Upper lobe of left lung (tissue), 6 donors: ENCODE data around the gene PPP1R12B. TPM values are rescaled to one million over a fixed set of nuclear protein-coding genes. Genes with fewer than 3 reads are reported as not detected.
"Not testable (repeated sequence)": the region's sequence is repeated elsewhere in the genome, so short reads cannot be mapped to it uniquely, and the experiment has no call there.

Experiments
- ATAC-seq, 2 donors: fragments of 200-7000 bp; cut with Tn5 transposase; one replicate each; pipeline ENCODE4 v1.9.1; 2022; ENCODE audit warnings: mild to moderate bottlenecking in 2 of 2, moderate library complexity in 2 of 2; ENCODE audit not compliant: low FRiP score in 2 of 2
- DNase-seq, 2 donors: peaks; one replicate each; pipeline ENCODE4 v3.0.0-alpha.2; 2019 to 2020
- H3K27ac ChIP-seq, 4 donors: fragments of 200-600 bp; sonication (generic); one replicate each; pipeline ENCODE4 v1.5.1; 2016 to 2019
- H3K27me3 ChIP-seq, 4 donors: fragments of 200-600 bp; sonication (generic); one replicate each; pipeline ENCODE4 v1.5.1; 2017 to 2019
- H3K36me3 ChIP-seq, 4 donors: fragments of 200-600 bp; sonication (generic); one replicate each; pipeline ENCODE4 v1.5.1; 2016 to 2019
- H3K4me1 ChIP-seq, 4 donors: fragments of 200-600 bp; sonication (generic); one replicate each; pipeline ENCODE4 v1.5.1; 2018 to 2019
- H3K4me3 ChIP-seq, 4 donors: fragments of 200-600 bp; sonication (generic); one replicate each; pipeline ENCODE4 v1.5.1; 2017 to 2019; ENCODE audit warnings: mild to moderate bottlenecking in 2 of 4, moderate library complexity in 1 of 4
- H3K9me3 ChIP-seq, 4 donors: fragments of 200-600 bp; sonication (generic); one replicate each; pipeline ENCODE4 v1.5.1; 2018 to 2019
- EP300 ChIP-seq, 4 donors: sonication (generic); formaldehyde crosslinking; IDR thresholded peaks; one replicate each; pipeline ENCODE4 v1.5.1; 2017; ENCODE audit warnings: antibody characterized with exemption in 4 of 4, control low read depth in 2 of 4
- POLR2A ChIP-seq, 4 donors: fragments of 450-650 bp; IDR thresholded peaks; one replicate each; pipeline ENCODE4 v1.5.1; 2016 to 2017; ENCODE audit warnings: antibody characterized with exemption in 4 of 4, mild to moderate bottlenecking in 2 of 4
- POLR2AphosphoS5 ChIP-seq, 2 donors: sonication (generic); formaldehyde crosslinking; IDR thresholded peaks; one replicate each; pipeline ENCODE4 v1.5.1; 2017; ENCODE audit warnings: antibody characterized with exemption in 2 of 2
- WGBS, 2 donors: methylation state at CpG; one replicate each; pipeline ENCODE4 v1.1.5; 2017 to 2018; 5-methylcytosine and 5-hydroxymethylcytosine counted together
- total RNA-seq, 6 donors: library from RNA; depleted of rRNA in 4 of 6; stranded (reverse); fragments of >200 nt in 4 of 6; gene quantifications; one replicate each; pipeline versions ENCODE4 v1.1.0 to v1.2.1, GENCODE V29; 2016 to 2021
- TF ChIP-seq, protein P1 (sequence below), 6 experiments: fragments of 450-650 bp in 4 of 6; fragments of 200-600 bp in 2 of 6; sonication (generic) in 2 of 6; IDR thresholded peaks; one replicate each; pipeline ENCODE4 v1.5.1; 2016 to 2019; ENCODE audit warnings: antibody characterized with exemption in 6 of 6
- donor health status: DM: no; HTN: no; CAD: no; lungs with moderate emphysema.
- donor health status: DM: no; HTN: yes; CAD: no; lungs with severe emphysema.

The PPP1R12B gene
- total RNA-seq, 6 donors from 2014 or later = 27.6 to 120 (median 40.5) TPM

DNA sequence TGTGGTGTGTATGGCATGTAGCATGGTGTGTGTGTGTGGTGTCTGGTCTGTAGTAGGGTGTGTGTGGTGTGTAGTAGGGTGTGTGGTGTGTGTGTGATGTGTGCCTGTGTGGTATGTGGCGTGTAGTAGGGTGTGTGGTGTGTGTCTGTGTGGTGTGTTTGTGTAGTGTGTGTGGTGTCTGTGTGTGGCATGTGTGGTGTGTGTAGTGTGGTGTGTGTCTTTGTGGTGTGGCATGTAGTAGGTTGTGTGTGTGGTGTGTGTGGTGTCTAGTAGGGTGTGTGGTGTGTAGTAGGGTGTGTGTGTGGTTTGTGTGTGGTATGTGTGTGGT is 276.2 kb downstream of the PPP1R12B start:
- TF ChIP-seq, protein P1, sequence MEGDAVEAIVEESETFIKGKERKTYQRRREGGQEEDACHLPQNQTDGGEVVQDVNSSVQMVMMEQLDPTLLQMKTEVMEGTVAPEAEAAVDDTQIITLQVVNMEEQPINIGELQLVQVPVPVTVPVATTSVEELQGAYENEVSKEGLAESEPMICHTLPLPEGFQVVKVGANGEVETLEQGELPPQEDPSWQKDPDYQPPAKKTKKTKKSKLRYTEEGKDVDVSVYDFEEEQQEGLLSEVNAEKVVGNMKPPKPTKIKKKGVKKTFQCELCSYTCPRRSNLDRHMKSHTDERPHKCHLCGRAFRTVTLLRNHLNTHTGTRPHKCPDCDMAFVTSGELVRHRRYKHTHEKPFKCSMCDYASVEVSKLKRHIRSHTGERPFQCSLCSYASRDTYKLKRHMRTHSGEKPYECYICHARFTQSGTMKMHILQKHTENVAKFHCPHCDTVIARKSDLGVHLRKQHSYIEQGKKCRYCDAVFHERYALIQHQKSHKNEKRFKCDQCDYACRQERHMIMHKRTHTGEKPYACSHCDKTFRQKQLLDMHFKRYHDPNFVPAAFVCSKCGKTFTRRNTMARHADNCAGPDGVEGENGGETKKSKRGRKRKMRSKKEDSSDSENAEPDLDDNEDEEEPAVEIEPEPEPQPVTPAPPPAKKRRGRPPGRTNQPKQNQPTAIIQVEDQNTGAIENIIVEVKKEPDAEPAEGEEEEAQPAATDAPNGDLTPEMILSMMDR (IDR thresholded peaks at IDR 0.05) = no peak
- TF ChIP-seq POLR2AphosphoS5 (IDR thresholded peaks at IDR 0.05) (no peak), EP300 (IDR thresholded peaks at IDR 0.05) (no peak), POLR2A (IDR thresholded peaks at IDR 0.05) (no peak)
- peak; percentile 31 to 67 for ATAC-seq
- DNase-seq = no peak
- Histone ChIP-seq H3K4me1 (peaks cover 4 to 11% (median 7%) of the 10 kb centered on the region in 4 donors), H3K4me3 (no peak overlapping the region), H3K36me3 (no peaks in the 10 kb centered on the region), H3K27ac (no peak overlapping the region), H3K9me3 (no peaks in the 10 kb centered on the region), H3K27me3 (no peaks in the 10 kb centered on the region)
- WGBS, 2 donors = 52 to 82% methylated on average over 1 of the region's 1 CpG

DNA sequence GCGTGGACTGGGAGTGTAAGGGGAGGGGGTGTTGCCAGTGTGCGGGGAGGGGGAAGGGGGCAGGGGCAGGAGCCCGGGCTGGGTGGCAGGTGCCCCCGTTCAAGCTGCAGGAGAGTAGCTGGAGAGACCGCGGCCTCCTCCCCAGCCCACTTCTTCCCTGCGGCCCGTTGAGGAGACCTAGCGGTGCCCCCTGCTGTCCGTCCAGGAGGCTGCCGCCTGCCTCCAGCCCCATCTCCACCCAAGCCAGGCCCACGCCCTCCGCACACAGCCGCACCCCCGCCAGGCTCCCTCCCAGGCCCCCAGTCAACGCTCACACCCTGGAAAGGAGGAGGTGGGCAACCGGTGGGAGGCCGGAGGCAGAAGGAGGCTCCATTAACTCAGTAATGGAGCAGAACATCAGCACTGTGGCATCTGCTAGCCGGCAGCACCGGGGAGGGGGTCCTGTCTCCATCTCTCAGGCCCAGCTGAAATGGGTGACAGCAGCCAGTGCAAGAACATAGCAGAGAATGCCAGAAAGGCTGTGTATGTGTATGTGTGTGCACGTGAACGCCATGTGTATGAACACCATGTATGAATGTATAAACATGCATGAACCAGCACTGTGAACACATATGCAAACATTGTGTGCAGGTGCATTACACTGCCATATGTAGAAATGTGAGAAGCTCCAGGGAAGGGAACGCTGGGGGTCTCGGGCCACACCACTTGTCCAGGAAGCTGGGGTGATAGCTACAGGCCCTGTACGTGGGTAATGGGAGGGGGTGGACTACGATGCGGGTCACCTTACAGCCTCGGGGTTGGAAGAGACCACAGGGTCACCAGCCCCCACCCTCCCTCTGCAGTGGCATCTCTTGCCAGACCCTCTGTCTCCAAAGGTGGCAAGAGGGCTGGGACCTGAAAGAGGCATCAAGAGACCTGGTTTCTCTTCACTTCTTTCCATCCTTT is 277.2 kb downstream of the PPP1R12B start:
- Histone ChIP-seq H3K27ac (no peak overlapping the region), H3K9me3 (no peaks in the 10 kb centered on the region), H3K36me3 (no peaks in the 10 kb centered on the region), H3K4me3 (no peak overlapping the region), H3K27me3 (no peaks in the 10 kb centered on the region), H3K4me1 (peaks cover 4 to 11% (median 7%) of the 10 kb centered on the region in 4 donors)
- WGBS, 2 donors = 35 to 81% methylated on average over 12 to 27 of the region's 28 CpGs
- no peak for TF ChIP-seq POLR2A (IDR thresholded peaks at IDR 0.05)
- TF ChIP-seq, protein P1 (IDR thresholded peaks at IDR 0.05) = peak; percentile 61 to 77 (median 68)
- peak; percentile 75 to 89 for ATAC-seq
- peak; percentile 48 to 89 for DNase-seq

DNA sequence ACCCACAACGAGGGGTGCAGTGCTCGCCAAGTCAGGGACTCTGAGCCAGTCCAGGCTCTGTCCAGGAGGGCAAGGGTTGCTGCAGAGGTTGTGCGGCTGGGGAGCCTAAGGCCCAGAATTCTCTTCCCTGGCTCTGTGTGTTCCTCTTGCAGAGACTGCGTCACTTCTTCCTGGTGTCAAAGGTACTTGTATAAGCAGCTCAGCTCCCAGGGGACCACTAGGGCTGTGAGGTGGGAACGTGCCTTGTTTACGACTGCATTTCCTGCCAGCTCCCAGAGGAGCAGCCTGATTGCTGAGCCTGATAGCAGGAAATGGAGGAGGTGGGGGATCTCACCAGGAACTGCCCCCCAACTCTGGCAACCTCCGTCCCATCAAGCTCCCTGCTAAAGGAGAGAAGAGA is 278.5 kb downstream of the PPP1R12B start:
- not testable (repeated sequence) for H3K27ac ChIP-seq

DNA sequence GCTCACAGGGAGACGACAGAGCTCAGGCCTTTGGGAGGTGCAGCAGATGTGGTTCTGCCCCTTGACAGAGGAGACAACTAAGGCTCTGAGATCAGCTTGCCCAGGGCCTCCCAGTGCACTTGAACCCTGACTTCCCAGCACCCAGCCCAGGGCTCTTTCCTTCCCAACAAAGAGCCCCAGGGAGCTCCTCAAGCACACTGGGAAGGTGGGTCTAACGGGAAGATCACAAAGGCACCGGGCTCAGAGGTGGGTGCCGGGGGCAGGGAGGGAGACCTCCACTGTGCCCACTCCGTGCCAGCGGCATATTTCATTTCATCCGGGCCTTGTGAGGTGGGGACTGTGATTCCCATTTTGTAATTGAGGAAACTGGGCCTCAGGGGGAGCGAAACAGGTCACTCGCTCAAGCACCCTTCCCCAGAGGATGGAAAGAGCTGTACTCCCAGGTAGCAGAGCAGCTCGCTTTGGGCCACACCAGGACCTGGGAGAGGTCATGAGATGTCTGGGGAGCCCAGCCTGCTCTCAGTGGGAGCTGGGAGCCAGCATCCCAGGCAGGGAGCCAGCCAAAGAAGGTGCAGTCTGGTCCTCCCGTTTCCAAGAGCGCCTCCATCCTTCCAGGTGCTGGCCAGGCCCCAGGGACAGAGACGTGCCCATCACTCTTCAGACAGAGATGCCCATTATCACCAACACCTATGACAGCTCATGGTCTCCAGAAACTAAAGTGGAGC is 279.5 kb downstream of the PPP1R12B start:
- no peaks in the 10 kb centered on the region for H3K27me3 ChIP-seq
- peaks cover 4 to 11% (median 7%) of the 10 kb centered on the region in 4 donors for H3K4me1 ChIP-seq
- no peak for ATAC-seq
- no peak overlapping the region for H3K4me3 ChIP-seq
- WGBS, 2 donors = 90 to 91% methylated on average over 8 to 13 of the region's 13 CpGs
- no peak for TF ChIP-seq EP300 (IDR thresholded peaks at IDR 0.05)
- no peak for TF ChIP-seq POLR2AphosphoS5 (IDR thresholded peaks at IDR 0.05)
- TF ChIP-seq, protein P1 (IDR thresholded peaks at IDR 0.05) = no peak
- no peak for TF ChIP-seq POLR2A (IDR thresholded peaks at IDR 0.05)
- no peaks in the 10 kb centered on the region for H3K9me3 ChIP-seq
- H3K36me3 ChIP-seq = no peaks in the 10 kb centered on the region
- DNase-seq = no peak
- no peak overlapping the region for H3K27ac ChIP-seq

More for the DNA sequence above, 278.5 kb downstream of the PPP1R12B start:
- not testable (repeated sequence) for ATAC-seq, H3K27me3 ChIP-seq, H3K9me3 ChIP-seq, H3K4me3 ChIP-seq, H3K36me3 ChIP-seq, DNase-seq
- 59 to 62% methylated on average over 5 to 7 of the region's 7 CpGs for WGBS, 2 donors
- peaks cover 4 to 11% (median 7%) of the 10 kb centered on the region in 4 donors for H3K4me1 ChIP-seq

DNA sequence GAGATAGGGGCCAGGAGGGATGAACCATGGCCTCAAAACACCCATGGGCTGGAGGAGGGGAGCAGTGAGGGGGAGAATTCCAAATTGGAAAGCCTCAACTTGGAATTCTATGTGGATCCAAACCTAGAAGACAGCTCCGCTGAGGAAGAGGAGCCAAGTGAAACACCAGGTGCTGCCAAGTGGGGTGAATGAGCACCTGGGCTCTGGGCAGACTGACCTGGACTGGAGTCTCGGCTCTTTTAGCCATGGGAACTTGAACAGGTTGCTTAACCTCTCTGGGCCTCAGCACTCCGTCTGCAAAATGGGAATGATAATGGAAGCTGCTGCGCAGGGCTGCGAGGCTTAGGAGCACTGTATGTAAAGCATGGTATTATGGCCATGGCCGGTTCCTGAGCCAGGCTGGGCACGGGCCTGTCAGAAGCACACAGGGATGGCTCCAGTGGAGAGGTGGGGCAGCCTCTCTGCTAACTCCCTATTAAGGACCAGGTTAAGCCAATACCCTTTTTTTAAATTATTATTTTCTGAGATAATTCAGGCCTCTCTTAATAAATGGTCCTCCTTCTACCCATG is 280.2 kb downstream of the PPP1R12B start:
- Histone ChIP-seq H3K4me1 (peaks cover 4 to 11% (median 7%) of the 10 kb centered on the region in 4 donors), H3K36me3 (no peaks in the 10 kb centered on the region), H3K9me3 (no peaks in the 10 kb centered on the region), H3K4me3 (no peak overlapping the region), H3K27ac (no peak overlapping the region), H3K27me3 (no peaks in the 10 kb centered on the region)
- no peak for ATAC-seq
- DNase-seq = no peak
- TF ChIP-seq POLR2A (IDR thresholded peaks at IDR 0.05) = no peak
- no peak for TF ChIP-seq EP300 (IDR thresholded peaks at IDR 0.05)
- TF ChIP-seq, protein P1 (IDR thresholded peaks at IDR 0.05) = no peak
- no peak for TF ChIP-seq POLR2AphosphoS5 (IDR thresholded peaks at IDR 0.05)
- 85 to 93% methylated on average over 5 to 7 of the region's 7 CpGs for WGBS, 2 donors

DNA sequence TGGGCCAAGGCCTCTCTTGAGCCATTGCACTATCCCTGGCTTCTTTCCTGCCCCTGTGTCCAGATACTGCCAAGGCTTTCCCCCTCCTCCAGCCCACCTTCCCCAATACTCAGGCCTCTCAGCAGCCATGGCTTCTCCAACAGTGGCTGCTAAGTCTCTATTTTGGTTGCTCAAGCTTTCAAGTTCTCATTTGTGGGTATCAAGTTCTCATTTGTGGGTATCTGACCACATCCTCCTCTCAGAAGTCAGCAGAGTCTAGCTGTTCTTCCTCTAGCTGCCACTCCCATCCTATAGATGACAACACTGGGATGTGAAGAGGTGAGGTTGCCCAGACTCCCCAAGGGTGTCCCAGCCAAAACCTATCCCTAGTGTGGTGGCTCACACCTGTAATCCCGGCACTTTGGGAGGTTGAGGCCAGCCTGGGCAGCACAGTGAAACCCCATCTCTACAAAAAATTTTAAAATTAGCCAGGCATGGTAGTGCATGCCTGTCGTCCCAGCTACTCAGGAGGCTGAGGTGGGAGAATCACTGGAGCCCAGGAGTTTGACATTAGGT is 280.8 kb downstream of the PPP1R12B start:
- not testable (repeated sequence) for H3K27ac ChIP-seq, H3K36me3 ChIP-seq, DNase-seq, H3K9me3 ChIP-seq, H3K27me3 ChIP-seq, H3K4me3 ChIP-seq
- H3K4me1 ChIP-seq = peaks cover 4 to 11% (median 7%) of the 10 kb centered on the region in 4 donors
- 73 to 76% methylated on average over 2 of the region's 2 CpGs for WGBS, 2 donors
- ATAC-seq = peak; percentile 22 to 31

DNA sequence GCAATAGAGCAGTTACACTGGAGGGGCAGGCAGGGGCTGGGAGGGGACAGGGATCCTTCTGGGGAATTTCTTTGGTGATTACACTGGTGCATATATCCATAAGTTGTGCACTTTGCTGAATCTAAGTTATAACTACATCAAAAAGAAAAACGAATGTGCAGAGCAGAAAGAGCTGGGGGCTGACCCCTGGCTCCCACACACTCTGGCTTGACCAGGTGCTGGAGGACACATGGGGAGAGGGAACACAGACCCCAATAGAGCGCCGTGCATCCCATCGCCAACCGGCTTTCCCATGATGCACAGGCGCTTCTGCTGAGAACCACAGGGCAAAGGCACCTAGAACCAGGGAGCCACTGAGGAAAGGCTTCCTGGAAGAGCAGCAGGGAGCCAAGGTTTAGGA is 281.6 kb downstream of the PPP1R12B start:
- H3K4me3 ChIP-seq, ATAC-seq, H3K27ac ChIP-seq, H3K27me3 ChIP-seq, H3K9me3 ChIP-seq, DNase-seq, H3K36me3 ChIP-seq: not testable (repeated sequence)
- peaks cover 4 to 11% (median 7%) of the 10 kb centered on the region in 4 donors for H3K4me1 ChIP-seq
- 83 to 84% methylated on average over 6 of the region's 6 CpGs for WGBS, 2 donors
